PC-3 (cell line): ENCODE data around the gene ISCA2.

Source experiments
- CTCF ChIP-seq: fragments of 300-600 bp; sonication (generic); conservative IDR thresholded peaks from 2 replicates; pipeline ENCODE4 v1.5.1; 2017; ENCODE audit warnings: antibody characterized with exemption, low read depth, mild to moderate bottlenecking, low read length
- EZH2 ChIP-seq: fragments of 300-600 bp; sonication (generic); IDR thresholded peaks from one replicate; pipeline ENCODE4 v1.6.1; 2017; ENCODE audit warnings: antibody characterized with exemption, mild to moderate bottlenecking, low read length; ENCODE audit not compliant: unreplicated experiment
- EZH2phosphoT487 ChIP-seq: fragments of 300-600 bp; sonication (generic); IDR thresholded peaks from 2 replicates; pipeline ENCODE4 v1.6.1; 2018; ENCODE audit warnings: mild to moderate bottlenecking, antibody characterized with exemption, low read length, borderline replicate concordance

- TF ChIP-seq CTCF (no peak), EZH2 (no peak), EZH2phosphoT487 (no peak)
Measured at GRCh38 chr14:74524076-74524811, 30.7 kb downstream of the ISCA2 start.
